ENCODE measurements around the gene TFDP1.

DNA sequence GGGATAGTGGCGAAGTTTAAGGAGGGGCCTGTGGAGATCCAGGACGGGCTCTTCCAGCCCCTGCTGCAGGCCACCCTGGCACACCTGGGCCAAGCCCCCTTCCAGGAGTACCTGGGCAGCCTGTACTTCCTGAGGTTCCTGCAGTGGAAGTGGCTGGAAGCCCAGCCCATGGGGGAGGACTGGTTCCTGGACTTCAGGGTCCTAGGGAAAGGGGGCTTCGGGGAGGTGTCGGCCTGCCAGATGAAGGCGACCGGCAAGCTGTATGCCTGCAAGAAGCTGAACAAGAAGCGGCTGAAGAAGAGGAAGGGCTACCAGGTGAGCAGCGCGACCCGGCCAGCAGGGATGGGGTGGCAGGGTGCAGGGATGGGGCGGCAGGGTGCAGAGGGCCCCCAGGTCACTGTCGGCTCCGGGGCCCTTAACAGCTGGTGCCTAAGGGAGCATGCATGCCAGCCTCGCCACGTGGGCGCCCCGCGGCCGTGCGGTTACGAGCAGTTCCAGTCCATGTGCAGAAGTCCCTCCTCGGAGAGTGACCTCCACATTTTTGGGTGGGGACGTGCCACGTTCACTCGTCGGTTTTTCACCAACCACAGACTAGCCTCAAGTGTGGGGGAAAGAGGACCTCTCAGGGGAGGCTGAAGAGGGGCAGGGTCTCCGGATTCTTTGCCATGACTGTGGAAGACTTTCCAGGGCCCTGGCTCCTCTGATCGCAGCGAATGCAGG is 83.4 kb downstream of the TFDP1 start:
- TF ChIP-seq POLR2A (IDR thresholded peaks at IDR 0.05), result no peak
- TF ChIP-seq, protein P1, sequence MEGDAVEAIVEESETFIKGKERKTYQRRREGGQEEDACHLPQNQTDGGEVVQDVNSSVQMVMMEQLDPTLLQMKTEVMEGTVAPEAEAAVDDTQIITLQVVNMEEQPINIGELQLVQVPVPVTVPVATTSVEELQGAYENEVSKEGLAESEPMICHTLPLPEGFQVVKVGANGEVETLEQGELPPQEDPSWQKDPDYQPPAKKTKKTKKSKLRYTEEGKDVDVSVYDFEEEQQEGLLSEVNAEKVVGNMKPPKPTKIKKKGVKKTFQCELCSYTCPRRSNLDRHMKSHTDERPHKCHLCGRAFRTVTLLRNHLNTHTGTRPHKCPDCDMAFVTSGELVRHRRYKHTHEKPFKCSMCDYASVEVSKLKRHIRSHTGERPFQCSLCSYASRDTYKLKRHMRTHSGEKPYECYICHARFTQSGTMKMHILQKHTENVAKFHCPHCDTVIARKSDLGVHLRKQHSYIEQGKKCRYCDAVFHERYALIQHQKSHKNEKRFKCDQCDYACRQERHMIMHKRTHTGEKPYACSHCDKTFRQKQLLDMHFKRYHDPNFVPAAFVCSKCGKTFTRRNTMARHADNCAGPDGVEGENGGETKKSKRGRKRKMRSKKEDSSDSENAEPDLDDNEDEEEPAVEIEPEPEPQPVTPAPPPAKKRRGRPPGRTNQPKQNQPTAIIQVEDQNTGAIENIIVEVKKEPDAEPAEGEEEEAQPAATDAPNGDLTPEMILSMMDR (IDR thresholded peaks at IDR 0.05), result no peak

Data from breast epithelium (tissue), 3 donors.